Measurements from ENCODE around the gene LYPD6.

The LYPD6 gene

DNA sequence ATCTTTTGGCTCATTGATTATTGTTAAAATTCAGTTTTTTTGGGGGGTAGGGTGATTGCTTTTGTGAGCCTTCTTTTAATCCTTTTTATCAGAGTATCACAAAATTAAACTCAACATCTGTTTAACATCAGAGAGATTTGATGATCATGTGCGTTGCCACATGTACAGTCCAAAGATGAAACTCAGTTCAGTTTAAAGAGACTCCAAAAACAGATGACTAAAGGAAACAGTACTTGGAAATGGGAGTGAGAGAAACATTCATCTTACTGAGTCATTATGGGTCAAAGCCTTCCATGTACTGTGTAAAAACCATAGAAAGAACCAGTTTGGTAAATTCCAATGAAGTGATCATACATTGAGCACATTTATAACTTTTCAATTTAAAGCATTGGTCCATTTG lies 53.0 kb downstream of the LYPD6 start:
- ChIA-PET POLR2A (no interaction called here), CTCF (no interaction called here)
- no peak overlapping the region for H3K4me3 ChIP-seq (ENCODE audit: low read depth, low read length)
- TF ChIP-seq ZNF324 (tag by site-specific recombination; IDR thresholded peaks at IDR 0.05), result no peak
- TF ChIP-seq ZNF2 (tag by site-specific recombination; IDR thresholded peaks at IDR 0.05), result no peak
- H3K4me1 ChIP-seq (ENCODE audit: control insufficient read depth, insufficient read depth, low read length), result 0 out of 2 replicates have a peak, but pooled peaks cover 4% of the 10 kb centered on the region
- no peak overlapping the region for H3K27ac ChIP-seq (ENCODE audit: extremely low read depth, low read depth, low read length)
- no peaks in the 10 kb centered on the region for H3K36me3 ChIP-seq (ENCODE audit: control insufficient read depth in 2 of 2, insufficient read depth in 1 of 2, low read length in 2 of 2)
- H3K9me3 ChIP-seq (ENCODE audit: control insufficient read depth, insufficient read depth, low read depth, low read length), result no peaks in the 10 kb centered on the region

DNA sequence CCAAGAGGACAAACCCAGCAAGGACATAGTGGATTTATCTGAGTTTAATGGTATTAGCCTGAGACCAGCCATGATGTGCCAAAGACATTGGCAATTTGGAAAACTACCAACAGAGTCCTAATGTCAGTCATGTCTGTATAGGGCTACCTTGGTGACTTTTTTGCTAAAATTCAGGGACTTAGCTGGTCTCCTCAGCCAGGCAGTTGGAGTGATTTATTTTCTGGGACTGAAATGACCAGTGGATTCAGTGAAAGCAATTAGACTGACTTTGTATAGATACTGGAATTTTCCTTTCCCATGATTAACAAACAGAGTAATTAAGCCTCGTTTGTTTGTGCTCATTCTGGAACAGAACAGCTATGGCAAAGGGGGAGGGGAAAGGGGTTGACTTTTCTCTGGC lies 55.0 kb downstream of the LYPD6 start:
- Histone ChIP-seq H3K27ac (ENCODE audit: extremely low read depth, low read depth, low read length) (no peak overlapping the region), H3K4me1 (ENCODE audit: control insufficient read depth, insufficient read depth, low read length) (peaks cover 12% of the 10 kb centered on the region), H3K9me3 (ENCODE audit: control insufficient read depth, insufficient read depth, low read depth, low read length) (no peaks in the 10 kb centered on the region), H3K4me3 (ENCODE audit: low read depth, low read length) (no peak overlapping the region), H3K36me3 (ENCODE audit: control insufficient read depth in 2 of 2, insufficient read depth in 1 of 2, low read length in 2 of 2) (no peaks in the 10 kb centered on the region)
- TF ChIP-seq ZBTB48 (tag by site-specific recombination; IDR thresholded peaks at IDR 0.05) (no peak), YY1 (tag by site-specific recombination; IDR thresholded peaks at IDR 0.05) (no peak), ZNF37A (tag by site-specific recombination; IDR thresholded peaks at IDR 0.05) (no peak), ZNF362 (tag by site-specific recombination; IDR thresholded peaks at IDR 0.05) (no peak), ZNF549 (tag by site-specific recombination; IDR thresholded peaks at IDR 0.05) (no peak), MEIS1 (CRISPR knock-in tag; IDR thresholded peaks at IDR 0.05; ENCODE audit: borderline replicate concordance) (no peak)
- TF ChIP-seq, protein P1, sequence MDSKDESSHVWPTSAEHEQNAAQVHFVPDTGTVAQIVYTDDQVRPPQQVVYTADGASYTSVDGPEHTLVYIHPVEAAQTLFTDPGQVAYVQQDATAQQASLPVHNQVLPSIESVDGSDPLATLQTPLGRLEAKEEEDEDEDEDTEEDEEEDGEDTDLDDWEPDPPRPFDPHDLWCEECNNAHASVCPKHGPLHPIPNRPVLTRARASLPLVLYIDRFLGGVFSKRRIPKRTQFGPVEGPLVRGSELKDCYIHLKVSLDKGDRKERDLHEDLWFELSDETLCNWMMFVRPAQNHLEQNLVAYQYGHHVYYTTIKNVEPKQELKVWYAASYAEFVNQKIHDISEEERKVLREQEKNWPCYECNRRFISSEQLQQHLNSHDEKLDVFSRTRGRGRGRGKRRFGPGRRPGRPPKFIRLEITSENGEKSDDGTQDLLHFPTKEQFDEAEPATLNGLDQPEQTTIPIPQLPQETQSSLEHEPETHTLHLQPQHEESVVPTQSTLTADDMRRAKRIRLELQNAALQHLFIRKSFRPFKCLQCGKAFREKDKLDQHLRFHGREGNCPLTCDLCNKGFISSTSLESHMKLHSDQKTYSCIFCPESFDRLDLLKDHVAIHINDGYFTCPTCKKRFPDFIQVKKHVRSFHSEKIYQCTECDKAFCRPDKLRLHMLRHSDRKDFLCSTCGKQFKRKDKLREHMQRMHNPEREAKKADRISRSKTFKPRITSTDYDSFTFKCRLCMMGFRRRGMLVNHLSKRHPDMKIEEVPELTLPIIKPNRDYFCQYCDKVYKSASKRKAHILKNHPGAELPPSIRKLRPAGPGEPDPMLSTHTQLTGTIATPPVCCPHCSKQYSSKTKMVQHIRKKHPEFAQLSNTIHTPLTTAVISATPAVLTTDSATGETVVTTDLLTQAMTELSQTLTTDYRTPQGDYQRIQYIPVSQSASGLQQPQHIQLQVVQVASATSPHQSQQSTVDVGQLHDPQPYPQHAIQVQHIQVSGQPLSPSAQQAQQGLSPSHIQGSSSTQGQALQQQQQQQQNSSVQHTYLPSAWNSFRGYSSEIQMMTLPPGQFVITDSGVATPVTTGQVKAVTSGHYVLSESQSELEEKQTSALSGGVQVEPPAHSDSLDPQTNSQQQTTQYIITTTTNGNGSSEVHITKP (tag by site-specific recombination; IDR thresholded peaks at IDR 0.05), result no peak
- TF ChIP-seq, protein P2, sequence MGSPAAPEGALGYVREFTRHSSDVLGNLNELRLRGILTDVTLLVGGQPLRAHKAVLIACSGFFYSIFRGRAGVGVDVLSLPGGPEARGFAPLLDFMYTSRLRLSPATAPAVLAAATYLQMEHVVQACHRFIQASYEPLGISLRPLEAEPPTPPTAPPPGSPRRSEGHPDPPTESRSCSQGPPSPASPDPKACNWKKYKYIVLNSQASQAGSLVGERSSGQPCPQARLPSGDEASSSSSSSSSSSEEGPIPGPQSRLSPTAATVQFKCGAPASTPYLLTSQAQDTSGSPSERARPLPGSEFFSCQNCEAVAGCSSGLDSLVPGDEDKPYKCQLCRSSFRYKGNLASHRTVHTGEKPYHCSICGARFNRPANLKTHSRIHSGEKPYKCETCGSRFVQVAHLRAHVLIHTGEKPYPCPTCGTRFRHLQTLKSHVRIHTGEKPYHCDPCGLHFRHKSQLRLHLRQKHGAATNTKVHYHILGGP (tag by site-specific recombination; IDR thresholded peaks at IDR 0.05), result no peak
- ChIA-PET CTCF (interaction anchor here (0.7 kb wide), 1 partner anchor 77 kb away, joined by 3 read pairs; no protein-coding TSS in a partner anchor), POLR2A (no interaction called here)

GRCh38 chr2:149387411-149387810 lies 57.0 kb downstream of the LYPD6 start:
- ChIA-PET POLR2A (no interaction called here), CTCF (no interaction called here)
- Histone ChIP-seq H3K4me3 (ENCODE audit: low read depth, low read length) (no peak overlapping the region), H3K9me3 (ENCODE audit: control insufficient read depth, insufficient read depth, low read depth, low read length) (no peaks in the 10 kb centered on the region), H3K4me1 (ENCODE audit: control insufficient read depth, insufficient read depth, low read length) (peaks cover 12% of the 10 kb centered on the region), H3K36me3 (ENCODE audit: control insufficient read depth in 2 of 2, insufficient read depth in 1 of 2, low read length in 2 of 2) (no peaks in the 10 kb centered on the region), H3K27ac (ENCODE audit: extremely low read depth, low read depth, low read length) (no peak overlapping the region)
- TF ChIP-seq YY2 (tag by site-specific recombination; IDR thresholded peaks at IDR 0.05), result no peak
- no peak for TF ChIP-seq SP3 (tag by site-specific recombination; IDR thresholded peaks at IDR 0.05)
- TF ChIP-seq, protein P3, sequence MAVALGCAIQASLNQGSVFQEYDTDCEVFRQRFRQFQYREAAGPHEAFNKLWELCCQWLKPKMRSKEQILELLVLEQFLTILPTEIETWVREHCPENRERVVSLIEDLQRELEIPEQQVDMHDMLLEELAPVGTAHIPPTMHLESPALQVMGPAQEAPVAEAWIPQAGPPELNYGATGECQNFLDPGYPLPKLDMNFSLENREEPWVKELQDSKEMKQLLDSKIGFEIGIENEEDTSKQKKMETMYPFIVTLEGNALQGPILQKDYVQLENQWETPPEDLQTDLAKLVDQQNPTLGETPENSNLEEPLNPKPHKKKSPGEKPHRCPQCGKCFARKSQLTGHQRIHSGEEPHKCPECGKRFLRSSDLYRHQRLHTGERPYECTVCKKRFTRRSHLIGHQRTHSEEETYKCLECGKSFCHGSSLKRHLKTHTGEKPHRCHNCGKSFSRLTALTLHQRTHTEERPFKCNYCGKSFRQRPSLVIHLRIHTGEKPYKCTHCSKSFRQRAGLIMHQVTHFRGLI (tag by site-specific recombination; IDR thresholded peaks at IDR 0.05), result no peak
- TF ChIP-seq ZNF610 (tag by site-specific recombination; IDR thresholded peaks at IDR 0.05; ENCODE audit: borderline replicate concordance), result no peak
- TF ChIP-seq, protein P4, sequence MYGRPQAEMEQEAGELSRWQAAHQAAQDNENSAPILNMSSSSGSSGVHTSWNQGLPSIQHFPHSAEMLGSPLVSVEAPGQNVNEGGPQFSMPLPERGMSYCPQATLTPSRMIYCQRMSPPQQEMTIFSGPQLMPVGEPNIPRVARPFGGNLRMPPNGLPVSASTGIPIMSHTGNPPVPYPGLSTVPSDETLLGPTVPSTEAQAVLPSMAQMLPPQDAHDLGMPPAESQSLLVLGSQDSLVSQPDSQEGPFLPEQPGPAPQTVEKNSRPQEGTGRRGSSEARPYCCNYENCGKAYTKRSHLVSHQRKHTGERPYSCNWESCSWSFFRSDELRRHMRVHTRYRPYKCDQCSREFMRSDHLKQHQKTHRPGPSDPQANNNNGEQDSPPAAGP (tag by site-specific recombination; IDR thresholded peaks at IDR 0.05), result no peak
- TF ChIP-seq YY1 (tag by site-specific recombination; IDR thresholded peaks at IDR 0.05), result no peak
- TF ChIP-seq ZNF658 (tag by site-specific recombination; IDR thresholded peaks at IDR 0.05), result no peak
- TF ChIP-seq ZNF629 (tag by site-specific recombination; IDR thresholded peaks at IDR 0.05), result no peak
- TF ChIP-seq ZBTB11 (tag by site-specific recombination; conservative IDR thresholded peaks at IDR 0.05; ENCODE audit: low read depth), result no peak
- TF ChIP-seq BCL11A (tag by site-specific recombination; IDR thresholded peaks at IDR 0.05; ENCODE audit: low read depth), result no peak
- no peak for TF ChIP-seq ZNF302 (tag by site-specific recombination; IDR thresholded peaks at IDR 0.05; ENCODE audit: low read depth)
